ENCODE data around the gene MCF2.

Gene MCF2

GRCh38 chrX:139640259-139640658 is 67.7 kb downstream of the MCF2 start:
- POLR2A ChIA-PET (ENCODE audit: low non-redundant PET): no interaction called here
- no peak for TF ChIP-seq CTCF (conservative IDR thresholded peaks at IDR 0.05; ENCODE audit: low read depth)
- no peak for DNase-seq (ENCODE audit: low spot score)
- H3K27ac ChIP-seq: no peak overlapping the region
- CTCF ChIA-PET: no interaction called here

GRCh38 chrX:139639253-139639652 is 68.7 kb downstream of the MCF2 start:
- H3K27ac ChIP-seq: no peak overlapping the region
- TF ChIP-seq CTCF (conservative IDR thresholded peaks at IDR 0.05; ENCODE audit: low read depth): no peak
- ChIA-PET POLR2A (ENCODE audit: low non-redundant PET) (no interaction called here), CTCF (no interaction called here)
- no peak for DNase-seq (ENCODE audit: low spot score)

GRCh38 chrX:139600105-139600504 is 107.9 kb downstream of the MCF2 start:
- CTCF ChIA-PET: no interaction called here
- no peak for TF ChIP-seq CTCF (conservative IDR thresholded peaks at IDR 0.05; ENCODE audit: low read depth)
- H3K27ac ChIP-seq: no peak overlapping the region
- POLR2A ChIA-PET (ENCODE audit: low non-redundant PET): no interaction called here
- no peak for DNase-seq (ENCODE audit: low spot score)

- ChIA-PET CTCF (no interaction called here), POLR2A (ENCODE audit: low non-redundant PET) (no interaction called here)
- no peak for TF ChIP-seq CTCF (conservative IDR thresholded peaks at IDR 0.05; ENCODE audit: low read depth)
- DNase-seq (ENCODE audit: low spot score): no peak
- H3K27ac ChIP-seq: no peak overlapping the region
Observed at GRCh38 chrX:139596068-139596467, 111.9 kb downstream of the MCF2 start.

- POLR2A ChIA-PET (ENCODE audit: low non-redundant PET): no interaction called here
- no peak for DNase-seq (ENCODE audit: low spot score)
- CTCF ChIA-PET: no interaction called here
- no peak for TF ChIP-seq CTCF (conservative IDR thresholded peaks at IDR 0.05; ENCODE audit: low read depth)
- H3K27ac ChIP-seq: no peak overlapping the region
Observed at GRCh38 chrX:139585613-139586012, 122.4 kb downstream of the MCF2 start.

GRCh38 chrX:139581068-139581467 is 126.9 kb downstream of the MCF2 start:
- TF ChIP-seq CTCF (conservative IDR thresholded peaks at IDR 0.05; ENCODE audit: low read depth): no peak
- no peak overlapping the region for H3K27ac ChIP-seq
- DNase-seq (ENCODE audit: low spot score): no peak
- POLR2A ChIA-PET (ENCODE audit: low non-redundant PET): no interaction called here
- CTCF ChIA-PET: no interaction called here

GRCh38 chrX:139566981-139567380 is 141.0 kb downstream of the MCF2 start:
- POLR2A ChIA-PET (ENCODE audit: low non-redundant PET): no interaction called here
- no peak overlapping the region for H3K27ac ChIP-seq
- TF ChIP-seq CTCF (conservative IDR thresholded peaks at IDR 0.05; ENCODE audit: low read depth): no peak
- no peak for DNase-seq (ENCODE audit: low spot score)
- CTCF ChIA-PET: no interaction called here

Measured in RWPE1 (cell line).